DOHH2 (cell line): ENCODE measurements around the gene SCN3B.

Experiments
- H3F3A ChIP-seq: fragments of 200-600 bp; sonication (generic), shearing (Covaris generic); 2 replicates; pipeline ENCODE4 v1.6.0; 2016; ENCODE audit warnings: antibody characterized with exemption, mild to moderate bottlenecking; ENCODE audit not compliant: control insufficient read depth, insufficient read depth
- H3K27ac ChIP-seq: fragments of 200-600 bp; sonication (generic); 2 replicates; pipeline ENCODE4 v1.5.1; 2014; ENCODE audit warnings: low read depth, mild to moderate bottlenecking, low read length, moderate library complexity
- H3K27me3 ChIP-seq: fragments of 200-600 bp; sonication (generic); 2 replicates; pipeline ENCODE4 v1.6.1; 2014; ENCODE audit warnings: mild to moderate bottlenecking, low read length, mixed read lengths; ENCODE audit not compliant: control insufficient read depth
- H3K36me3 ChIP-seq: fragments of 200-600 bp; sonication (generic); 2 replicates; pipeline ENCODE4 v1.6.1; 2014; ENCODE audit warnings: mild to moderate bottlenecking, low read length, moderate library complexity, mixed read lengths; ENCODE audit not compliant: control insufficient read depth
- H3K4me1 ChIP-seq: fragments of 200-600 bp; sonication (generic); 2 replicates; pipeline ENCODE4 v1.6.1; 2014; ENCODE audit warnings: mild to moderate bottlenecking, low read length, mixed read lengths; ENCODE audit not compliant: control insufficient read depth
- H3K4me2 ChIP-seq: fragments of 200-600 bp; sonication (generic); 2 replicates; pipeline ENCODE4 v1.6.0; 2014; ENCODE audit warnings: mild to moderate bottlenecking, low read length, moderate library complexity
- H3K4me3 ChIP-seq: fragments of 200-600 bp; sonication (generic); 2 replicates; pipeline ENCODE4 v1.5.1; 2014; ENCODE audit warnings: mild to moderate bottlenecking, low read length, mixed read lengths
- H3K79me2 ChIP-seq: fragments of 200-600 bp; sonication (generic); 2 replicates; pipeline ENCODE4 v1.6.1; 2014; ENCODE audit warnings: mild to moderate bottlenecking, low read length, mixed read lengths; ENCODE audit not compliant: control insufficient read depth
- H3K9me2 ChIP-seq: fragments of 200-600 bp; sonication (generic); replicated peaks from 2 replicates; pipeline ENCODE4 v1.6.1; 2014; ENCODE audit warnings: mild to moderate bottlenecking, low read length, mixed read lengths; ENCODE audit not compliant: control insufficient read depth
- H3K9me3 ChIP-seq: fragments of 200-600 bp; sonication (generic); 2 replicates; pipeline ENCODE4 v1.6.1; 2014; ENCODE audit warnings: antibody characterized with exemption, low read length, mixed read lengths; ENCODE audit not compliant: control insufficient read depth, insufficient read depth
- H4K20me1 ChIP-seq: fragments of 200-600 bp; sonication (generic); 2 replicates; pipeline ENCODE4 v1.6.0; 2014; ENCODE audit warnings: low read depth, mild to moderate bottlenecking, antibody characterized with exemption, low read length, moderate library complexity; ENCODE audit not compliant: control insufficient read depth, insufficient read depth
- EZH2phosphoT487 ChIP-seq: fragments of 200-600 bp; sonication (generic); IDR thresholded peaks from 2 replicates; pipeline ENCODE4 v1.6.1; 2017; ENCODE audit warnings: borderline replicate concordance, mild to moderate bottlenecking, antibody characterized with exemption, low read length, moderate library complexity, mixed read lengths
- TF ChIP-seq, protein P1 (sequence below): fragments of 200-600 bp; sonication (generic); IDR thresholded peaks from one replicate; pipeline ENCODE4 v1.5.1; 2014; ENCODE audit warnings: antibody characterized with exemption, mild to moderate bottlenecking, low read depth, low read length; ENCODE audit not compliant: poor library complexity, severe bottlenecking

SCN3B gene, protein sequence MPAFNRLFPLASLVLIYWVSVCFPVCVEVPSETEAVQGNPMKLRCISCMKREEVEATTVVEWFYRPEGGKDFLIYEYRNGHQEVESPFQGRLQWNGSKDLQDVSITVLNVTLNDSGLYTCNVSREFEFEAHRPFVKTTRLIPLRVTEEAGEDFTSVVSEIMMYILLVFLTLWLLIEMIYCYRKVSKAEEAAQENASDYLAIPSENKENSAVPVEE

DNA sequence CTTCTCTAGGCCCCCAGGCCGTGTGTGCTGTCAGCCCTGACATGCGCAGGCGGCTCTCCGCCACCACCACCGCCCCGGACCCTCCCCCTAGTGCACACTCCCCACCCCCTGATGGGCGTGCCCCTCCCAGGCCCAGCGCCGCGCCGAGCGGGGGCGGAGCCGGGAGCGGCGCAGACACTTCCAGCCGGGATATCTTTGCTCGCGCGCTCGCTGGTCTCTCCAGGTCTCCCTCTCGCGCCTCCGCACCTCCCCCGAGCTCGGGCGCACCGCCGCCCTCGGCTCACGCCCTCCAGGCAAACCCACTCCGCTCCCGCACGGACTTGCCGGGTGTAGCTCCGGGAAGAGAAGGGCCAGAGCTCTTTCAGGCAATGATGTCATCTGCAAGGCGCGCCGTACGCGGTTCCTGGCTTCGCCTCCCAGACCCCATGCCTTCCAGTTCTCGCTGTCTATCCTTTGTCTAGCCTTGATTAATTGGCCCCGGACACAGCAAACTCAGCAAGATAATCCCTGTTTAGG is at the start of gene SCN3B:
Gene SCN3B, minus strand, starts transcription at position 59 of the 516 bp plus-strand sequence. CDS start 823 bp downstream, outside the sequence.
- peaks cover 4% of the 10 kb centered on the region for H3K36me3 ChIP-seq
- no peaks in the 10 kb centered on the region for H4K20me1 ChIP-seq
- TF ChIP-seq, protein P1, sequence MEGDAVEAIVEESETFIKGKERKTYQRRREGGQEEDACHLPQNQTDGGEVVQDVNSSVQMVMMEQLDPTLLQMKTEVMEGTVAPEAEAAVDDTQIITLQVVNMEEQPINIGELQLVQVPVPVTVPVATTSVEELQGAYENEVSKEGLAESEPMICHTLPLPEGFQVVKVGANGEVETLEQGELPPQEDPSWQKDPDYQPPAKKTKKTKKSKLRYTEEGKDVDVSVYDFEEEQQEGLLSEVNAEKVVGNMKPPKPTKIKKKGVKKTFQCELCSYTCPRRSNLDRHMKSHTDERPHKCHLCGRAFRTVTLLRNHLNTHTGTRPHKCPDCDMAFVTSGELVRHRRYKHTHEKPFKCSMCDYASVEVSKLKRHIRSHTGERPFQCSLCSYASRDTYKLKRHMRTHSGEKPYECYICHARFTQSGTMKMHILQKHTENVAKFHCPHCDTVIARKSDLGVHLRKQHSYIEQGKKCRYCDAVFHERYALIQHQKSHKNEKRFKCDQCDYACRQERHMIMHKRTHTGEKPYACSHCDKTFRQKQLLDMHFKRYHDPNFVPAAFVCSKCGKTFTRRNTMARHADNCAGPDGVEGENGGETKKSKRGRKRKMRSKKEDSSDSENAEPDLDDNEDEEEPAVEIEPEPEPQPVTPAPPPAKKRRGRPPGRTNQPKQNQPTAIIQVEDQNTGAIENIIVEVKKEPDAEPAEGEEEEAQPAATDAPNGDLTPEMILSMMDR = no peak
- no peak for TF ChIP-seq EZH2phosphoT487
- H3K4me1 ChIP-seq = peaks cover 10% of the 10 kb centered on the region
- no peaks in the 10 kb centered on the region for H3K9me2 ChIP-seq
- no peak within 1 kb of the TSS for H3K4me2 ChIP-seq
- 0 out of 2 replicates have a peak, but pooled peaks cover 2% of the 10 kb centered on the region for H3K27me3 ChIP-seq
- no peaks in the 10 kb centered on the region for H3K79me2 ChIP-seq
- no peak within 1 kb of the TSS for H3K27ac ChIP-seq
- H3K9me3 ChIP-seq = peaks cover 11% of the 10 kb centered on the region
- no peak within 1 kb of the TSS for H3K4me3 ChIP-seq
- H3F3A ChIP-seq = no peaks in the 10 kb centered on the region

DNA sequence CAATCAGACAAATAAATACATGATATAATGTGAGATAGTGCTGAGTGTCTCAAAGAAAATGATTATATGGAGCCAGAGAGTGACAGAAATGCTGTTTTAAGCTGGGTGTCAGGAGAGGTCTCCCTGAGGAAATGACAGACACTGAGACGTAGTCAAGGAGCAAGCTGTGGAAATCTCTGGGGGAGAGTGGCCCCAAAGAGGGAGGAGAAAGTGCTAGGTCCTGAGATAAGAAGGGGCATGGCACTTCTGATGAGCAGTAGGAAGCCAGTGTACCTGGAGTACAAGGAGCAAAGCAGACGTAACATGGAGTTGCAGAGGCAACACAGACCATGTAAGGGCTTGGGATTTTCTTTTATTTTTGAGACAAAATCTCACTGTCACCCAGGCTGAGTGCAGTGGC is 48.3 kb upstream of the SCN3B start:
- H3K9me3 ChIP-seq = peaks cover 7% of the 10 kb centered on the region; the same call in 1 of the 2 replicates
- no peak for TF ChIP-seq EZH2phosphoT487
- TF ChIP-seq, protein P1 = no peak
- no peaks in the 10 kb centered on the region for H3K9me2 ChIP-seq
- peaks cover 66% of the 10 kb centered on the region for H3K4me1 ChIP-seq
- no peaks in the 10 kb centered on the region for H3K27me3 ChIP-seq
- H3F3A ChIP-seq = no peaks in the 10 kb centered on the region
- no peaks in the 10 kb centered on the region for H4K20me1 ChIP-seq
- H3K4me3 ChIP-seq = peak overlapping the region; percentile 55
- no peaks in the 10 kb centered on the region for H3K36me3 ChIP-seq
- H3K79me2 ChIP-seq = no peaks in the 10 kb centered on the region
- H3K4me2 ChIP-seq = peak overlapping the region; percentile 59
- peak overlapping the region; percentile 36 for H3K27ac ChIP-seq

DNA sequence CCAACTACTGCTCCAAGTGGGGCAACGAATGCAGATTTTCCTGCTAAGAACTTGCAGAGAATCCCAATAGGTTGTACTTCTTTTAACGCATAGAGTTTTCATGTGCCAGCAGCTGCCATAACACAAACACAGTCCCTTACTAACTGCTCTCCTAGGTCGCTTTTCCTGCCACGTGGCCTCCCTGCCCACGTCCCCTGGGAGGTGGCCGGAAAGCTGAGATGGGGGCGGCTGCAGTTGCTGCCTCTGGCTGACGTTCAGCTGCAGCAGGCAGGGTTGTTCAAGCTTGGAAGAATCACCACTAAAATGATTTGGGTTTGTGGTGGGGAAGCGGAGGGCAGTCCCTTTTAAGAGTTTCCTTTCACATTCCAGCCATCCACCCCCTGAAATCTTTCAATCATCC is 47.7 kb upstream of the SCN3B start:
- peaks cover 61% of the 10 kb centered on the region for H3K4me1 ChIP-seq
- H4K20me1 ChIP-seq = no peaks in the 10 kb centered on the region
- H3K9me2 ChIP-seq = no peaks in the 10 kb centered on the region
- TF ChIP-seq, protein P1 = no peak
- no peak for TF ChIP-seq EZH2phosphoT487
- peak overlapping the region; percentile 55 for H3K4me3 ChIP-seq
- H3K36me3 ChIP-seq = no peaks in the 10 kb centered on the region
- no peaks in the 10 kb centered on the region for H3K79me2 ChIP-seq
- H3K4me2 ChIP-seq = peak overlapping the region; percentile 59
- no peaks in the 10 kb centered on the region for H3F3A ChIP-seq
- peaks cover 7% of the 10 kb centered on the region; the same call in 1 of the 2 replicates for H3K9me3 ChIP-seq
- H3K27ac ChIP-seq = peak overlapping the region; percentile 36
- no peaks in the 10 kb centered on the region for H3K27me3 ChIP-seq
